Parathyroid adenoma (tissue), 2 donors: Measurements from ENCODE around the gene CHN1.

ENCODE experiments used
- H2AFZ ChIP-seq: fragments of 300-600 bp; sonication (generic); one replicate; pipeline ENCODE4 v1.7.0; 2017; ENCODE audit warnings: antibody characterized with exemption, mild to moderate bottlenecking
- H3K27ac ChIP-seq: fragments of 300-600 bp; sonication (generic); one replicate; pipeline ENCODE4 v1.7.0; 2017
- H3K27me3 ChIP-seq: fragments of 300-600 bp; sonication (generic); one replicate; pipeline ENCODE4 v1.7.0; 2017; ENCODE audit warnings: low read length; ENCODE audit not compliant: control insufficient read depth, insufficient read depth
- H3K36me3 ChIP-seq: fragments of 300-600 bp; sonication (generic); one replicate; pipeline ENCODE4 v1.7.0; 2017; ENCODE audit warnings: low read length; ENCODE audit not compliant: control insufficient read depth, insufficient read depth
- H3K4me1 ChIP-seq: fragments of 300-600 bp; sonication (generic); one replicate; pipeline ENCODE4 v1.7.0; 2017; ENCODE audit warnings: control low read depth
- H3K4me2 ChIP-seq: fragments of 300-600 bp; sonication (generic); one replicate; pipeline ENCODE4 v1.7.0; 2017; ENCODE audit warnings: low read length
- H3K4me3 ChIP-seq: fragments of 300-600 bp; sonication (generic); one replicate; pipeline ENCODE4 v1.7.0; 2017; ENCODE audit warnings: low read depth, low read length
- H3K79me2 ChIP-seq: fragments of 300-600 bp; sonication (generic); one replicate; pipeline ENCODE4 v1.7.0; 2017; ENCODE audit warnings: control low read depth
- H3K9ac ChIP-seq: fragments of 300-600 bp; sonication (generic); one replicate; pipeline ENCODE4 v1.7.0; 2017; ENCODE audit warnings: mild to moderate bottlenecking
- H3K9me3 ChIP-seq: fragments of 300-600 bp; sonication (generic); one replicate; pipeline ENCODE4 v1.7.0; 2017; ENCODE audit warnings: low read length; ENCODE audit not compliant: control insufficient read depth
- TF ChIP-seq, protein P1 (sequence below): fragments of 300-600 bp; sonication (generic); IDR thresholded peaks from one replicate; pipeline ENCODE4 v1.7.0; 2017; ENCODE audit warnings: antibody characterized with exemption, mild to moderate bottlenecking
- donor health status: primary hyperparathyroidism.

The CHN1 gene

DNA sequence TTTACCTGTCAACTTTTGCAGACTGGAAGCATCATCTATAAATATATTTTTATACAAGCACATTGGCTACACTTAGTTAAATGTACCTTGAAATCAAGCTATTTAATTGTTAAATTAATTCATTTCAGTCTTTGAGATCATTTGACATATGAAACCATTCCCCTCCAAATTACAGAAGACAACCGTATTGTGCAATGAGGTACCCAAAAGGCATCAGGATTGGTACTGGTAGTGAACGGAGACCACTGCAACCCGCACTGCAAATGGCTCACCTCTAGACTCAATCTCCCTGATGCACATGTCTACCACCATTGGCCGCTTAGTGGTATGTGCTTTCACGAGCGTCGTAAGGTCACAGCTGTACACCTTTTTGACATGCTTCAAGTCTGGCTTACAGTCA lies 193.1 kb downstream of the CHN1 start:
- H3K9ac ChIP-seq: no peak overlapping the region
- H3K4me2 ChIP-seq: no peak overlapping the region
- H3K27me3 ChIP-seq: no peaks in the 10 kb centered on the region
- no peaks in the 10 kb centered on the region for H3K36me3 ChIP-seq
- TF ChIP-seq, protein P1, sequence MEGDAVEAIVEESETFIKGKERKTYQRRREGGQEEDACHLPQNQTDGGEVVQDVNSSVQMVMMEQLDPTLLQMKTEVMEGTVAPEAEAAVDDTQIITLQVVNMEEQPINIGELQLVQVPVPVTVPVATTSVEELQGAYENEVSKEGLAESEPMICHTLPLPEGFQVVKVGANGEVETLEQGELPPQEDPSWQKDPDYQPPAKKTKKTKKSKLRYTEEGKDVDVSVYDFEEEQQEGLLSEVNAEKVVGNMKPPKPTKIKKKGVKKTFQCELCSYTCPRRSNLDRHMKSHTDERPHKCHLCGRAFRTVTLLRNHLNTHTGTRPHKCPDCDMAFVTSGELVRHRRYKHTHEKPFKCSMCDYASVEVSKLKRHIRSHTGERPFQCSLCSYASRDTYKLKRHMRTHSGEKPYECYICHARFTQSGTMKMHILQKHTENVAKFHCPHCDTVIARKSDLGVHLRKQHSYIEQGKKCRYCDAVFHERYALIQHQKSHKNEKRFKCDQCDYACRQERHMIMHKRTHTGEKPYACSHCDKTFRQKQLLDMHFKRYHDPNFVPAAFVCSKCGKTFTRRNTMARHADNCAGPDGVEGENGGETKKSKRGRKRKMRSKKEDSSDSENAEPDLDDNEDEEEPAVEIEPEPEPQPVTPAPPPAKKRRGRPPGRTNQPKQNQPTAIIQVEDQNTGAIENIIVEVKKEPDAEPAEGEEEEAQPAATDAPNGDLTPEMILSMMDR: no peak
- no peaks in the 10 kb centered on the region for H3K79me2 ChIP-seq
- no peak overlapping the region for H2AFZ ChIP-seq
- no peak overlapping the region for H3K4me3 ChIP-seq
- no peak overlapping the region for H3K27ac ChIP-seq
- no peaks in the 10 kb centered on the region for H3K9me3 ChIP-seq
- peaks cover 4% of the 10 kb centered on the region for H3K4me1 ChIP-seq

DNA sequence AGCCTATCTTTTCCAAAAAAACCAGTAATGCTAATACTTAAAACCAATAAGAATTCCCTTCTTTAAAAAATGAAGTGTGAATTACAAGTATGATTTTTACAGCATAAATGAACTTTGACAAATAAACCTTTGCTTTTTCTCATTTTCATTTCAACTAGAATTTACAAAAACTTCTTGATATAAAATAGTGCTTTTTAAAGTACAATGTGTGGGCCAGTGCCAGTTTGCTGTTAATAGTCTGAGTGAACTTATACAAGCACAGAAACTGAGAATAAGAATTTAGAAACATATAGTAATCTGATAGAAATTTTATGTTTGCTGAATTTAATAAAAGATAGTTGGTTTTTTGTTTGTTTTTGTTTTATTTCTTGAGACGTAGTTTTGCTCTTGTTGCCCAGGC lies 197.2 kb downstream of the CHN1 start:
- H3K79me2 ChIP-seq: no peaks in the 10 kb centered on the region
- H2AFZ ChIP-seq: no peak overlapping the region
- H3K9ac ChIP-seq: no peak overlapping the region
- no peaks in the 10 kb centered on the region for H3K9me3 ChIP-seq
- no peak overlapping the region for H3K4me2 ChIP-seq
- peaks cover 4% of the 10 kb centered on the region for H3K4me1 ChIP-seq
- peak overlapping the region; percentile 32 for H3K27ac ChIP-seq
- TF ChIP-seq, protein P1: no peak
- H3K27me3 ChIP-seq: no peaks in the 10 kb centered on the region
- no peak overlapping the region for H3K4me3 ChIP-seq
- no peaks in the 10 kb centered on the region for H3K36me3 ChIP-seq

DNA sequence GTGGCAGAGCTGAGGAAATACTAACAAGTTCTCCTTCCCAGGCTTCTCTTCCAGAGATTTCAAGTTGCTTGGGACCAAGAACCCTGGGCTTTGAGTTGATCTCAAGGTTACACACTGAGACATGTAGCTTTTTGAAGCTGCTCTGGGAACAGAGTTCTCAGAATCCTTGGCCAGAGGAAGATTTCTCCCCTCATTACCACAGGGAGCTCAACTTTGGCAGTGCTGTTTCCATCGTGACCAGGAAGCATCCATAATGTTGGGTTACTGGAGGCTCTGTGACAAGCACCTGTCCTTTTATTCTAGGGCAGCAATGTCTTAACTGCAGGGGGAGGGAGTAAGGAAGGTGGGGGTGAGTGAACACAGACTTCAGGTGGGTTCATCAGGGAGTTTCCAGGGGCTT lies 199.4 kb downstream of the CHN1 start:
- no peak overlapping the region for H3K4me2 ChIP-seq
- H3K9ac ChIP-seq: no peak overlapping the region
- no peak overlapping the region for H3K27ac ChIP-seq
- H3K27me3 ChIP-seq: no peaks in the 10 kb centered on the region
- H3K9me3 ChIP-seq: no peaks in the 10 kb centered on the region
- peaks cover 4% of the 10 kb centered on the region for H3K4me1 ChIP-seq
- H3K36me3 ChIP-seq: no peaks in the 10 kb centered on the region
- TF ChIP-seq, protein P1: no peak
- H2AFZ ChIP-seq: no peak overlapping the region
- H3K4me3 ChIP-seq: no peak overlapping the region
- no peaks in the 10 kb centered on the region for H3K79me2 ChIP-seq

DNA sequence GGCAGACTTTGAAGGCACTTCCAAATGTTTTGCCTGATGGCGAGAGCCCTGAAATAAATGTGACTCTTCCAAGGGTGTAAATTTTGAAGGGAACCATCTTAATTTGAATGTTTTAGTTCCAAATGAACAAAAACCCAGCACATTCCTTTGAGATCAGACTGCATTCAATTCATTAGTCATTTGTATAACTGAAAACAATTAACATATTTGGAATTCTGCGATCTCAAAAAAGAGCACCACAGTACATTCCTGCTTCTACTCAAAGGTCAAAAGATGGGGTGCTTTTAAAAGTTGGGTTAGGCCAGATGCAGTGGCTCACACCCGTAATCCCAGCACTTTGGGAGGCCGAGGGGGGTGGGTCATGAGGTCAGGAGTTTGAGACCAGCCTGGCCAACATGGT lies 202.7 kb downstream of the CHN1 start:
- no peaks in the 10 kb centered on the region for H3K4me1 ChIP-seq
- TF ChIP-seq, protein P1: no peak
- H3K27me3 ChIP-seq: no peaks in the 10 kb centered on the region
- H3K4me3 ChIP-seq: no peak overlapping the region
- H3K9ac ChIP-seq: no peak overlapping the region
- no peaks in the 10 kb centered on the region for H3K79me2 ChIP-seq
- H3K9me3 ChIP-seq: no peaks in the 10 kb centered on the region
- no peak overlapping the region for H3K4me2 ChIP-seq
- H3K36me3 ChIP-seq: no peaks in the 10 kb centered on the region
- H2AFZ ChIP-seq: no peak overlapping the region
- H3K27ac ChIP-seq: no peak overlapping the region

DNA sequence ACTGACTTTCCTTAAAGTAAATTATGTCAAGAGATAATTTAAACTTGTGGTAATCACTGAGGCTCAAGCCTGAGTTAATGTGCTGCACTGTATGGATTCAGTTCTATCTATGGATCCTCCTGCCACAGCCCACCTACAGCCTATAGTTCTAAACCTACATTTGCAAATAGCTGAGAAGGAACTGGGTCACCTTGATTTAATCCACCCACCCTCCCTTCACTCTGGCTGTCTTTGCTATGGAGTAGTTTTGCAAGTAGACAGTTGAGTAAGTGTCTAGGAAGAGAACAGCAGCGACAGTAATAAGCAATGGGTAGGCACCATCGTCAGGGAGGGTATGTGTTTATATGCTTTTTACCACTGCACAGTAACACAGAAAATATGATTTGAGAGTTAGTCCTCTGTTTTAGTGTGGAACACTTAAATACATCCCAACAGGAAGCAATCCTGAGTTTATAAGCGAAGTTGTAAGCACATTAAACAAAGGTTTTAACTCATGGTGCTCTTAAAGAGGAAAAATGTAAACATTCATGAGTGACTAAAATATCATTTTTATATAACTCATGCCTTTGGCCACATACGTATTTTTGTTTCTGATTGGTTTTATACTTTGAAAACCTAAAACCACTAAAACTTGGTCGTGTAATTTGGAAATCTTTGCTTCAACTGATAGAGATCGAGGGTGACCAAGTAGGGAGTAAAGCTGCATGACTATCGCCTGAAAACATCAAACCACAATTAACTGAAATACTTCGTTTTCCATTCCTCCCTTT lies 204.6 kb downstream of the CHN1 start:
- no peaks in the 10 kb centered on the region for H3K27me3 ChIP-seq
- no peaks in the 10 kb centered on the region for H3K9me3 ChIP-seq
- no peak overlapping the region for H3K9ac ChIP-seq
- H3K4me1 ChIP-seq: no peaks in the 10 kb centered on the region
- H3K4me2 ChIP-seq: no peak overlapping the region
- no peak overlapping the region for H3K27ac ChIP-seq
- no peaks in the 10 kb centered on the region for H3K36me3 ChIP-seq
- TF ChIP-seq, protein P1: no peak
- no peak overlapping the region for H2AFZ ChIP-seq
- no peaks in the 10 kb centered on the region for H3K79me2 ChIP-seq
- no peak overlapping the region for H3K4me3 ChIP-seq
